PC-3 (cell line): ENCODE data around the gene TKT.

Experiments
- CTCF ChIP-seq: fragments of 300-600 bp; sonication (generic); conservative IDR thresholded peaks from 2 replicates; pipeline ENCODE4 v1.5.1; 2017; ENCODE audit warnings: antibody characterized with exemption, low read depth, mild to moderate bottlenecking, low read length
- EZH2 ChIP-seq: fragments of 300-600 bp; sonication (generic); IDR thresholded peaks from one replicate; pipeline ENCODE4 v1.6.1; 2017; ENCODE audit warnings: antibody characterized with exemption, mild to moderate bottlenecking, low read length; ENCODE audit not compliant: unreplicated experiment
- EZH2phosphoT487 ChIP-seq: fragments of 300-600 bp; sonication (generic); IDR thresholded peaks from 2 replicates; pipeline ENCODE4 v1.6.1; 2018; ENCODE audit warnings: mild to moderate bottlenecking, antibody characterized with exemption, low read length, borderline replicate concordance

- no peak for TF ChIP-seq CTCF
- TF ChIP-seq EZH2 = no peak
- TF ChIP-seq EZH2phosphoT487 = no peak
Measured at GRCh38 chr3:53250881-53251605, 4.8 kb downstream of the TKT start.
